Calu3 (cell line): ENCODE data around the gene NELL1. TPM values are rescaled to one million over a fixed set of nuclear protein-coding genes. Genes with fewer than 3 reads are reported as not detected.

Experiments
- BruUV-seq: library from RNA; stranded (reverse); fragments of 400-500 nt; replicated peaks from 2 replicates; lab custom pipeline; 2021; lab: Mats Ljungman, UMichigan
- CTCF ChIA-PET: fragments of 300-600 bp; sonication (Branson Sonifier 250); formaldehyde crosslinking; loops from one replicate; lab custom pipeline; 2022; ENCODE audit warnings: antibody characterized with exemption; lab: Charles Lee
- DNase-seq: peaks from one replicate; pipeline ENCODE4 v3.0.0; 2022
- H3K27ac Mint-ChIP-seq: one replicate; pipeline ENCODE4 v1.8.0; 2022; ENCODE audit warnings: mixed read lengths; ENCODE audit not compliant: unreplicated experiment
- H3K27me3 Mint-ChIP-seq: one replicate; pipeline ENCODE4 v1.8.0; 2022; ENCODE audit warnings: mixed read lengths; ENCODE audit not compliant: unreplicated experiment
- H3K36me3 Mint-ChIP-seq: one replicate; pipeline ENCODE4 v1.8.0; 2022; ENCODE audit warnings: mild to moderate bottlenecking, moderate library complexity, mixed read lengths; ENCODE audit not compliant: insufficient read depth, unreplicated experiment
- H3K4me1 Mint-ChIP-seq: one replicate; pipeline ENCODE4 v1.8.0; 2022; ENCODE audit warnings: mild to moderate bottlenecking, low read depth, mixed read lengths; ENCODE audit not compliant: unreplicated experiment
- H3K4me3 Mint-ChIP-seq: one replicate; pipeline ENCODE4 v1.8.0; 2022; ENCODE audit warnings: mild to moderate bottlenecking, low read depth, moderate library complexity, mixed read lengths; ENCODE audit not compliant: unreplicated experiment
- H3K9me3 Mint-ChIP-seq: one replicate; pipeline ENCODE4 v1.8.0; 2022; ENCODE audit warnings: low read depth, mixed read lengths; ENCODE audit not compliant: unreplicated experiment
- intact Hi-C: fragments of 100-400 bp; cut with micrococcal nuclease; formaldehyde crosslinking; loops from one replicate; pipeline ENCODE4 v1.10.0; 2022; ENCODE audit not compliant: unreplicated experiment
- total RNA-seq: library from RNA; stranded (reverse); gene quantifications from 2 replicates; pipeline ENCODE4 v1.2.3, GENCODE V29; 2022
- TF ChIP-seq, protein P1 (sequence below): fragments of 200-600 bp; IDR thresholded peaks from one replicate; pipeline ENCODE4 v1.8.0; 2022; ENCODE audit warnings: antibody characterized with exemption; ENCODE audit not compliant: unreplicated experiment

NELL1 gene
- total RNA-seq, 1 experiment from 2014 or later, result not detected

DNA sequence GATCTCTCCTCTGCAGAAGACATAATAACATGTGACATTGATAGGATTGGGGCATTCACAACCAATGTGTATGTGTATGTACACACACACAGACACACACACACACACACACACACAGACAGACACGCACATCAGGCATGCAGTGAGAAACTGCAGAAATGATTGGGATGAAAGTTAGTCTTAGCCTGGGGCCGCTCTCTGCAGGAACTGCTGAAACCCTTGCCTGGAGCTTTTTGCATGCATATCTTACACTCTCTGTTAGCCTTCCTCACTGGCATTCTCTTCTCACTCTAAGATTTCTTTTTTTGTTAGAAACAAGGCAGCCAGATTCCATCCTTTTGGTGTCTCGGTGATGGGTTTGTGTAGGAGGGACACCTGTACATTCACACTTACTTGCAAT lies 337.9 kb downstream of the NELL1 start:
- BruUV-seq, result no TSS peak
- intact Hi-C loops, result no loop called here
- H3K4me1 Mint-ChIP-seq, result no peaks in the 10 kb centered on the region
- no peak overlapping the region for H3K27ac Mint-ChIP-seq
- DNase-seq, result no peak
- TF ChIP-seq, protein P1, sequence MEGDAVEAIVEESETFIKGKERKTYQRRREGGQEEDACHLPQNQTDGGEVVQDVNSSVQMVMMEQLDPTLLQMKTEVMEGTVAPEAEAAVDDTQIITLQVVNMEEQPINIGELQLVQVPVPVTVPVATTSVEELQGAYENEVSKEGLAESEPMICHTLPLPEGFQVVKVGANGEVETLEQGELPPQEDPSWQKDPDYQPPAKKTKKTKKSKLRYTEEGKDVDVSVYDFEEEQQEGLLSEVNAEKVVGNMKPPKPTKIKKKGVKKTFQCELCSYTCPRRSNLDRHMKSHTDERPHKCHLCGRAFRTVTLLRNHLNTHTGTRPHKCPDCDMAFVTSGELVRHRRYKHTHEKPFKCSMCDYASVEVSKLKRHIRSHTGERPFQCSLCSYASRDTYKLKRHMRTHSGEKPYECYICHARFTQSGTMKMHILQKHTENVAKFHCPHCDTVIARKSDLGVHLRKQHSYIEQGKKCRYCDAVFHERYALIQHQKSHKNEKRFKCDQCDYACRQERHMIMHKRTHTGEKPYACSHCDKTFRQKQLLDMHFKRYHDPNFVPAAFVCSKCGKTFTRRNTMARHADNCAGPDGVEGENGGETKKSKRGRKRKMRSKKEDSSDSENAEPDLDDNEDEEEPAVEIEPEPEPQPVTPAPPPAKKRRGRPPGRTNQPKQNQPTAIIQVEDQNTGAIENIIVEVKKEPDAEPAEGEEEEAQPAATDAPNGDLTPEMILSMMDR, result no peak
- H3K36me3 Mint-ChIP-seq, result no peaks in the 10 kb centered on the region
- CTCF ChIA-PET, result no interaction called here
- H3K9me3 Mint-ChIP-seq, result peaks cover 7% of the 10 kb centered on the region
- H3K4me3 Mint-ChIP-seq, result no peak overlapping the region
- no peaks in the 10 kb centered on the region for H3K27me3 Mint-ChIP-seq

GRCh38 chr11:21018248-21018647 lies 348.9 kb downstream of the NELL1 start:
- H3K27ac Mint-ChIP-seq, result no peak overlapping the region

DNA sequence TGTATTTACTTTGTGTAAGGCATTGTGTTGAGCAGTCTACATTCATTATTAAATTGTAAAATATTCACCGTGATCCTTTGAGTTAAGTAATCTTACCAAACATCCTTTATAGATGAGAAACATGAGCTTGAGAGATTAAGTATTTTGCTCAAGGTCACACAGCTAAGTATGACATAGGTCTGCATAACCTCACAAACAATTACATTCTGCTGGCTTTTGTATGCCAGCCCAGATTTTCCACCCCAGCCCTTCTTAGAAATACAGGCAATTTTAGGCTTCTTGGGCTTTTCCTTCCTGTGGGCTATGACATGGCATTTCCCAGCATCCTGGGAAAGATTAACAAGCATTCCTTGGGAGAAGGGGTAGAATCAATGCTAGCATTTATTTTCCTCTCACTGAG lies 357.3 kb downstream of the NELL1 start:
- no peak for DNase-seq
- Mint-ChIP-seq H3K27ac (no peak overlapping the region), H3K36me3 (no peaks in the 10 kb centered on the region), H3K9me3 (peaks cover 11% of the 10 kb centered on the region), H3K4me3 (no peak overlapping the region), H3K27me3 (no peaks in the 10 kb centered on the region), H3K4me1 (no peaks in the 10 kb centered on the region)
- intact Hi-C loops, result no loop called here
- CTCF ChIA-PET, result no interaction called here
- no TSS peak for BruUV-seq
- TF ChIP-seq, protein P1, result no peak

More at GRCh38 chr11:21018248-21018647, 348.9 kb downstream of the NELL1 start:
- intact Hi-C loops, result no loop called here
- BruUV-seq, result no TSS peak
- Mint-ChIP-seq H3K27me3 (no peaks in the 10 kb centered on the region), H3K4me1 (no peaks in the 10 kb centered on the region), H3K36me3 (no peaks in the 10 kb centered on the region), H3K4me3 (no peak overlapping the region), H3K9me3 (peaks cover 11% of the 10 kb centered on the region)
- TF ChIP-seq, protein P1, result no peak
- DNase-seq, result no peak
- CTCF ChIA-PET, result no interaction called here

DNA sequence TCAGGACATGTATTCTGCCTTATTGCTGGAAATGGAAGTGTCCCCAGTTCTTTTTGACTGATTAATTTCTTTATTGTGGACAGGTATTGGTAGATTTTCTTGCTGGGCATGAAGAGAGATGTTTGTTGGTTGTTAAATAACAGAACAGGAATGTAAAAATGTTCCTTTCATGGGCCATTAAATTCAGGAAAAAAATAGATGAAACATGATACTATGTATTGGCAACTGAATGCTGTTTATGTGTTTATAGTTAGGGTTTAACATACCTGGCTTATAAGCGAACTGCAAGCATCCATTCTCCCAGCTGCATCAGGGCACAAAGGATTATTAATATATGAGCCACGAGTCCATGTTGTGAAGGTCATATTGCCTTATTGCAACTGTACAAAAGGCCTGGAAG lies 368.5 kb downstream of the NELL1 start:
- no peak for DNase-seq
- no TSS peak for BruUV-seq
- H3K27me3 Mint-ChIP-seq, result no peaks in the 10 kb centered on the region
- no peak overlapping the region for H3K4me3 Mint-ChIP-seq
- H3K27ac Mint-ChIP-seq, result no peak overlapping the region
- TF ChIP-seq, protein P1, result no peak
- CTCF ChIA-PET, result no interaction called here
- intact Hi-C loops, result no loop called here
- no peaks in the 10 kb centered on the region for H3K36me3 Mint-ChIP-seq
- H3K9me3 Mint-ChIP-seq, result peaks cover 11% of the 10 kb centered on the region
- no peaks in the 10 kb centered on the region for H3K4me1 Mint-ChIP-seq
